ENCODE results near the gene BMF.

The BMF gene

DNA sequence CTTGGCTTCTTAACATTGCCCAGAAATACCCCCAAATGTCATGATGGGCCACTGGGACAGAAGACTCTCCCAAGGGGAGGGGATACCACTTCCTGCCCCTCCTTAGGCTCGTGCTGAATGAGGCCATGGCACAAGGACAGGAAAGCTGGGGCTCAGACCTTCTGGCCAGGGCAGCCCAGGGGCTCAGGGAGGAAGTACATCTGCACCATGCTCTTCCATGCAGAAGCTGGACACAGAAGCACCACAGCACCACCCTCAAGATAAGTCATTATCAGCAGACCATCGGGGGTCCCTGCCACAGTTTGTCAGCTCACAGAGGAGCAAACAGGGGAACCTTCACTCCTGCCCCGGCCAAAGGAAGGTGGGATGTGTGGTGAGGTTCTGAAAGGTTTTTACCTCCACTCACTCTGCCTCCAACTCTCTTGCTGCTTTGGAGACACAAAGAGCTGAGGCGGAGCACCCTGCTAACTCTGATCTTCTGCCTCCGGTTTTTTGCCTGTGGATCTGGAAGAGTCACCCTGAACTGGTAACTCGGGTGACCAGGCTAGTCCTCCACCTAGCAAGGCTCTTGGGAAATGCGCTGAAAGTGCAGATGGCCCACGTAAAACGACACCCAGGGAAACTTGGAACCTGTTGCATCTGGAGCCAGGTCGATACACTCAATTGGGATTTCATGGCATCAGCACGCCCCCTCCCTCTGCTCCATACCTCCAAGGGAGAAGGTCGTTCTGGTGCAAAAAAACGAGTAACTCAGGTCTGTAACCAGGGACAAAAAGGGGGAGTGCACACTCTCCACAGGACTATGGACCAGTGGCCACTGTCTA, 8.3 kb downstream of the BMF start:
- Mint-ChIP-seq H3K4me1 (peaks cover 99% of the 10 kb centered on the region), H3K4me3 (peak overlapping the region; percentile 75), H3K27me3 (no peaks in the 10 kb centered on the region), H3K27ac (peak overlapping the region; percentile 91), H3K9me3 (no peaks in the 10 kb centered on the region), H3K36me3 (peaks cover 86% of the 10 kb centered on the region)
- no peak for ATAC-seq

- Mint-ChIP-seq H3K4me3 (peak overlapping the region; percentile 71), H3K36me3 (peaks cover 86% of the 10 kb centered on the region), H3K27me3 (no peaks in the 10 kb centered on the region), H3K9me3 (peaks cover 2% of the 10 kb centered on the region), H3K4me1 (peaks cover 99% of the 10 kb centered on the region), H3K27ac (peak overlapping the region; percentile 91)
- ATAC-seq = peak; percentile 96
Measured at GRCh38 chr15:40098489-40099261, 10.0 kb downstream of the BMF start.

DNA sequence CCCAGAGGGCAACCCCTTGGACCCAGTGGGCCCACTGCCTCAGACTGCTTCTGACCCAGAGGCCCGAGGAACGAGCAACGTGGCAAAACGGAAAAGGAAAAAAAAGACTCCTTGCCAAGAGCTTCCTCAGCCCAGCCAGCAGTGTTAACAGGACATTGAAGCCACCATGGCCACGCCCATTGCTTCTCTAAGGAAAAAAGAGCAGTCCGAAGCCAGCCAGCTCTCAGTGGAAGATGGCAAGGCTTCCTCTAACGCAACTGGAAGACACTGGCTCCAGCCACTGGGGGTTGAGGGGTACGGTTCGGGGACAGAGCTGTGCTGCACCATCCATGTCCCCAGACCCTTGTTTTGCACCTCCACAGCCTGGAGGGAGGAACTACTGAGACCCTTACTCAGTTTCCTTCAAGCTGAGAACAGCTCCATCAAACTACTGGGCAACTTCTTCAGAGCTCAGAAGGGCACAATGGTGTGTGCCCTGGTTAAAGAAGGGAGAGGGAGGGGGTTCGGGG, 10.7 kb downstream of the BMF start:
- Mint-ChIP-seq H3K9me3 (peaks cover 2% of the 10 kb centered on the region), H3K36me3 (peaks cover 86% of the 10 kb centered on the region), H3K4me1 (peaks cover 99% of the 10 kb centered on the region), H3K27me3 (no peaks in the 10 kb centered on the region), H3K4me3 (peak overlapping the region; percentile 71), H3K27ac (peak overlapping the region; percentile 91)
- ATAC-seq = no peak

GRCh38 chr15:40097096-40097967, 11.3 kb downstream of the BMF start:
- H3K36me3 Mint-ChIP-seq = peaks cover 85% of the 10 kb centered on the region
- H3K9me3 Mint-ChIP-seq = peaks cover 2% of the 10 kb centered on the region
- peak overlapping the region; percentile 91 for H3K27ac Mint-ChIP-seq
- ATAC-seq = no peak
- H3K27me3 Mint-ChIP-seq = no peaks in the 10 kb centered on the region
- peak overlapping the region; percentile 71 for H3K4me3 Mint-ChIP-seq
- H3K4me1 Mint-ChIP-seq = peaks cover 99% of the 10 kb centered on the region

DNA sequence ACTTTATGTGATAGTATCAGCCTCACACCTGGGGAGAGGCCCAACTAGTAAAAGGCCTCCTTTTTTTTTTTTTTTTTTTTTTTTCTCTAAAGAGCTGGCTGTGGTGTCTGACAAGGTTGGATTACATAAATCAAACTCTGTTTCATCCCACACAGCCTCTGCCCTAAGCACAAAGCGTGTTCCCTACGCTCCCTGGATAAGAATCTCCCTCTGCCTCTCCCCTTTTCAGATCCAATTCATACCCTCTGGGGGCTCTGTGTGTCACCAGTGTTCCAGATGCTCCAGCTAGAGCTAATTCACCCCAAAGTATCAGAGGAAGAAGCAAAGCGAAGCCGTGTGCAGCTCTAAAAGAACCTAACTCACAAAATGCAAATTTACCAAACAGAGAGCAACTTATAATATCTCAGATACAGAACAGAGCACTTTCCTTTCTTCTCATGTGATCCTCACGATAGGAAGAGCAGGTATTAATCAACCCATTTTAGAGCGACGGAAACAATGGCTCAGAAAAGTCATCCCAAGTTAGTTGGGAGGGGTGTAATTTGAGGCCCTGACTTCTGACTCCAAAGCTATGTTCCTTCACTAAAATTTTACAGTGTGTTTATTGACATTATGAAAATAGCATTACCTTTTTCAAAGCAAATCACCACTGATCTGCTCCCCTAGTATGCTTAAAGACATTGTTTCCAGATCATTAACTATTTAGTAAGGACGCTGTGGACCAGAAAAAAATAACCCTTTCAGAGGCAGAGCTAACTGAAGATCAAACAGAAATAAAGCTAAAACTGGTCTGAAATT, 12.4 kb downstream of the BMF start:
- H3K27ac Mint-ChIP-seq = peak overlapping the region; percentile 91
- ATAC-seq = peak; percentile 27
- H3K36me3 Mint-ChIP-seq = peaks cover 85% of the 10 kb centered on the region
- peaks cover 2% of the 10 kb centered on the region for H3K9me3 Mint-ChIP-seq
- H3K27me3 Mint-ChIP-seq = no peaks in the 10 kb centered on the region
- H3K4me1 Mint-ChIP-seq = peaks cover 99% of the 10 kb centered on the region
- H3K4me3 Mint-ChIP-seq = peak overlapping the region; percentile 71

DNA sequence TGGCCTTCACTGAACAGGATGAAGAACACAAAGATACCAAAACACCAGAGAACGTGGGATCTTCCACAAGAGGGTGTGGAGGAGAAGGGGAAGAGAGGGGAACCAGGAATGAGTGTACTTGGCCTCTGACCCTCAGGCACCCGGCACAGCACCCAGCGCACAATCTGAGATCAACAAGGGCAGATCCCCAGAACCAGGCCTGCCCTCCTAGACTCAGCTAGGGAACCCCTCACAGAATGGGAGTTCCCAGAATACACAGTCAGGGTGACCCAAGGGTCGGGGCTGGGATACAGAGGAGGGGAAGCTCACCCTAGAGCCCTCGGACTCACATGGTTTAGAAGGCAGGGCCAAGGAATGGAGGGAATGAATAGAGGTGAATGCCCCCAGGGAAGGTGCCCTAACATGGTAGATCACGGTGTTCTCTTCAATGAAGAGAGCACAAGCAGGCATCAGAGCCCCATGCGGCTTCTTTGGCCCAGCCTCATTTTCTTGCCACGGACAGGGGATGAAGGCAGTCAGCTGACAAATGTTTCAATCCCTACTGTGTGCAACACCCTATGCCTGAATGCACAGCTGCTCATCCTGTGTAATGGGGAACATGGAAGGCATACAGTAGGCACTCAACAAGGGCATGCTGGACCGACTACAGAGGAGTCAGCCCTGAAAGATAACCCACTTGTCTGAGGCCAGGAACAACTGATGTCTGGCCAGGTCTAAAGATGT, 13.1 kb downstream of the BMF start:
- H3K27me3 Mint-ChIP-seq = no peaks in the 10 kb centered on the region
- H3K4me1 Mint-ChIP-seq = peaks cover 92% of the 10 kb centered on the region
- peak overlapping the region; percentile 71 for H3K4me3 Mint-ChIP-seq
- ATAC-seq = no peak
- H3K9me3 Mint-ChIP-seq = peaks cover 2% of the 10 kb centered on the region
- peaks cover 84% of the 10 kb centered on the region for H3K36me3 Mint-ChIP-seq
- H3K27ac Mint-ChIP-seq = peak overlapping the region; percentile 91

DNA sequence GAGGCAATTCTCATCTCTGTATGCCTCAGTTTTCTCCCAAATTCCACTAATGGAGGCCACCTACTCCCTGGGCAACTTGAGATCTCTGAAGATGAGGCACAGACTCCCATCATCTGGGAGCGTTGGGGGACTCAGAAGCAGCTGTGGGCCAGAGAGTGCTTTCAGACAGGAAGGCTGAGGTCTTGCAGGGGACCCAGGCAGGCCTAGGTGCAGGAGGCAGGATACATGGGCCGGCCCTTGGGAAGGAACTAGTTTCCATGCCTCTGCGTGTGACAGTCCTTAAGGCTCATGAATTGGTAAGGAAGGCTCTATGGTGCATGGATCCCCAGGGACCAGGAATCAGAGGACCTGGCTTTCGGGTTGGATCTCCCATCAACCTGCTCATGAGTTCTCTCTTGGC, 14.5 kb downstream of the BMF start:
- Mint-ChIP-seq H3K27ac (peak overlapping the region; percentile 91), H3K36me3 (peaks cover 85% of the 10 kb centered on the region), H3K4me1 (peaks cover 88% of the 10 kb centered on the region), H3K9me3 (peaks cover 2% of the 10 kb centered on the region), H3K27me3 (no peaks in the 10 kb centered on the region), H3K4me3 (peak overlapping the region; percentile 79)
- no peak for ATAC-seq

DNA sequence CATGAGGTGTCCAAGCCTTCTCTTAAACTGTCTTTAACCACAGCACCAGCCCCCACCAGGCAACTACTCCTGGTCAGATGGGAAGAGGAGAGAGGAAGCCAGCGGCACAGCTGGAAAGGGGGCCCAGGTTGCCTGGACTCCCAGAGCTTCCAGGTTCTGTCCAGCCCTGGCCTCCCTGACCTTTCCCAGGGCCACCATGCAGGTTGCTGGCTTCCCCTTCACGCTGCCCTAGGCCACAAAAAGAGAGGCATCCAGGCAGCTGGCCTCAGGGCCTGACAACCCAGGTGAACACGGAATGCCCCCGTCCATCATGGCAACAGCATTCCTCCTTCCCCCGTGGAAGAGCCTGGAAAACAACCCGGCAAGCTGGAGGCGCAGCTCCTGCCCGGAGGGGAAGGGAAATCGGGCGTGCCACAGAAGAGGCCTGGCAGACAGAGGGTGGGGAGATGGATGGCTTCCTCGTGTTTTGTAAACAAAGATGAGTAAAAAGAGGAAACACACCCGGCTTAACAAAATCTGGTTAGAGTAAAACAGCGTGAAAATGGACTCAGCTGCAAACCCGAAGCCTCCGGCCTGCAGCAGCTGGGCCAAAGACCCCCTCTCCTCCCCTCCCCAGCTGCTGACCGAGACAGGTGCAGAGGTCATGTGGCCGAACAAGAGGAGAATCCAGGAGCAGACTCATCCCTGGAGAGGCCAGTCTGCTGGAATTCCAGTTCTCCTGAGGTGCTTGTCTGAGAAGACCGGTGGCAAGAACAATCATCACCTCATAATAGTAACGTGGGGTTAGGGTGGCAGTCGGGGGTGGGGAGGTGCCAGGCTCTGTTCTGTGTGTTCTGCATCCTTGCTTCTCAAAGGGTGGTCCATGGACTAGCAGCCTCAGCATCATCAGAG, 15.5 kb downstream of the BMF start:
- peak overlapping the region; percentile 91 for H3K27ac Mint-ChIP-seq
- peaks cover 2% of the 10 kb centered on the region for H3K9me3 Mint-ChIP-seq
- H3K4me3 Mint-ChIP-seq = peak overlapping the region; percentile 79
- peak; percentile 64 for ATAC-seq
- H3K27me3 Mint-ChIP-seq = no peaks in the 10 kb centered on the region
- H3K36me3 Mint-ChIP-seq = peaks cover 89% of the 10 kb centered on the region
- peaks cover 85% of the 10 kb centered on the region for H3K4me1 Mint-ChIP-seq

DNA sequence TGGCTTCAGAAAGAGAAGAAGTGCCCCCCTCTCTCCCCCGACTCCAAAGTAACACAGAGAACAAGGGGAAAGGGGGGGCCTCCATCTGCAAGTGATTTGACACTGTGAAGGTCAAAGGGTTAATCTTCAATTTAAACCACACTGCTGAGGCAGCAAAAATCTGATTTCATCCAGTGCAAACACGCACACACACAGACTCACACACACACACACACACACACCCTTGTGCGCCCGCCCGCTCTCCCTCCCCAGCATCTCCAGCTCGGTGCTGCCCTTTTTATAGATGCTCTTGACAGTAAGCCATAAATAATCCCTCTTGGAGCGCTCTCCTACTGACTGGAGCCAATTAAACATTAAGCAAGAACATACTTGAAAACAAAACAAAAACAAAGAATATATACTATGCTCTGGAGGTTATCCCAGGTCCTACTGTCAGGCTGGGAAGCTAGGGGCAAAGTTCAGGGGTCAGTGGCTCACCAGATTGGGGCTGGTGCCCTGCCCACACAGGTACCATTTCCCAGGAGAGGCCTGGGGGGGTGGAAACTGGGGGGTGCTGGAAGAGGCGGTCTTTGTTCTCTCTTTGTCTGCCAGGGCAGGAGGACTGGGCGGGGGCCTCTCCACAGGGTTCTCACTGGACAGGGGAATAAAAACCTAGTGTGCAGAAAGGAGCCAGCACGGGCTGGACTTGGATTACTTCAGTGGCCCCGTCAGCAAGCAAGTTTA, 16.3 kb downstream of the BMF start:
- peak overlapping the region; percentile 91 for H3K27ac Mint-ChIP-seq
- peak overlapping the region; percentile 79 for H3K4me3 Mint-ChIP-seq
- H3K27me3 Mint-ChIP-seq = no peaks in the 10 kb centered on the region
- H3K9me3 Mint-ChIP-seq = peaks cover 2% of the 10 kb centered on the region
- H3K4me1 Mint-ChIP-seq = peaks cover 85% of the 10 kb centered on the region
- no peak for ATAC-seq
- H3K36me3 Mint-ChIP-seq = peaks cover 85% of the 10 kb centered on the region

- H3K9me3 Mint-ChIP-seq = peaks cover 2% of the 10 kb centered on the region
- no peaks in the 10 kb centered on the region for H3K27me3 Mint-ChIP-seq
- peaks cover 79% of the 10 kb centered on the region for H3K36me3 Mint-ChIP-seq
- no peak overlapping the region for H3K4me3 Mint-ChIP-seq
- H3K4me1 Mint-ChIP-seq = peaks cover 83% of the 10 kb centered on the region
- H3K27ac Mint-ChIP-seq = peak overlapping the region; percentile 91
- ATAC-seq = no peak
Measured at GRCh38 chr15:40091861-40092255, 16.8 kb downstream of the BMF start.

DNA sequence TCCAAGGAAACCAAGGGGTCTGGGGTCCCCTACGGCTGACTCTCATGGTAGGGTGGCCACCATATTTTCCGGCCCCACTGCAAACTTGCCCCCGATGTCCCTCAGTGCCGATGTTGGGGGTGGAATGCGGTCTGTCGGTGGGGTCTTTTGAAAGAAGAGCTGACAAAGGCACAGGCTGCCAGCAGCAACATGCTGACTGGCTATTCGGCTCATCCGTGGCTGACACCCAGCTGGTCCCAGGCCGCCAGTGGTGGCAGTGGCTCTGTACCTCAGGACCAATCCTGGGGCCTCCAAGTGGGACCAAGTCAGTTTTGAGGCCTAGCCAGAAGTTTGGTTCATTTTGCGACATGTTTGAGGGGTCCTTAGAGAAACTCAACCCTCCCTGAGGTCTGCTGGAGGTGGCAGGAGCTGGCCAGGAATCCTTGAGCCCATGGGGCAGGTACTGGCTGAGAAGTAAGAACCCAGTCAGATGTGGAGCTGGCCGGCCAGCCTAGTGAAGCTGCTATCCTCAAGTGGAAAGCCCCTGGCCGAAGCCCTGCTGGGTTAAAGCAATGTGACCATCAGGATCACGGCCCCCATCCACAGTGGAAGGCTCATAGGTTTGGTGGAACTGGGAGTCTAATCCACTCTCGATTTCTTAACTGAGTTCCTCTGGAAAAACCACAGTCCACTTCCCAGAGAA, 17.8 kb downstream of the BMF start:
- no peak for ATAC-seq
- no peaks in the 10 kb centered on the region for H3K27me3 Mint-ChIP-seq
- no peak overlapping the region for H3K4me3 Mint-ChIP-seq
- peaks cover 75% of the 10 kb centered on the region for H3K4me1 Mint-ChIP-seq
- peak overlapping the region; percentile 94 for H3K27ac Mint-ChIP-seq
- H3K9me3 Mint-ChIP-seq = peaks cover 2% of the 10 kb centered on the region
- peaks cover 70% of the 10 kb centered on the region for H3K36me3 Mint-ChIP-seq

Measured in stimulated activated memory B cell treated with anti-CD40 and anti-IgM and Interleukin-4, amounts not matched to agents 10 μg/mL and 1 μg/mL and 100 μg/mL, for 72 hours (primary cell).